GM12864 (cell line): ENCODE data around the gene SLAMF8.
A peak's percentile ranks its signal among the peaks of the same experiment; 100 is the strongest.

Source experiments
- DNase-seq: peaks from one replicate; pipeline ENCODE4 v3.0.0-alpha.2; 2011; ENCODE audit warnings: low read depth
- H3K4me3 ChIP-seq: 2 replicates; pipeline ENCODE4 v1.5.1; 2011; ENCODE audit warnings: mild to moderate bottlenecking, low read depth, low read length, control low read depth
- CTCF ChIP-seq: IDR thresholded peaks from 2 replicates; pipeline ENCODE4 v1.5.1; 2011; ENCODE audit warnings: low read depth, mild to moderate bottlenecking, moderate library complexity, low read length, control low read depth, inconsistent platforms; ENCODE audit errors: missing control alignments

The SLAMF8 gene

DNA sequence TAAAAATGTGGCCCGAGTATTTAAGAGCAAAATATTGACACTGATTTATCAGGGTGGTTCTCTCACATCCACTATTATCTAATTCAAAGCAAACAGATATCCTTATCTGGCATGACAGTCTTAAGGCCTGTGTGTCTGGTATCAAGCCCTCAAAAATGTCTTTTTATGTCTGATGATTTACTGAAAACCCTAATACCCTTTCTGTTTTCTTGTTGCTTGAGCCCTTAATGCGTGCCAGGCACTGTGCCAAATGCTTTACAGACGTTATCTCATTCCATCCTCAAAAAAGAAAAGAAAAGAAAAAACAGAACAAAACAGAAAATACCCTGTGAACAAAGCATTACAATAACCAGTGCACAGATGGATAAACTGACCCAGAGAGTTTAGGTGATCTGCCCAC, 40.2 kb upstream of the SLAMF8 start:
- no peak for TF ChIP-seq CTCF
- no peak overlapping the region for H3K4me3 ChIP-seq
- no peak for DNase-seq

DNA sequence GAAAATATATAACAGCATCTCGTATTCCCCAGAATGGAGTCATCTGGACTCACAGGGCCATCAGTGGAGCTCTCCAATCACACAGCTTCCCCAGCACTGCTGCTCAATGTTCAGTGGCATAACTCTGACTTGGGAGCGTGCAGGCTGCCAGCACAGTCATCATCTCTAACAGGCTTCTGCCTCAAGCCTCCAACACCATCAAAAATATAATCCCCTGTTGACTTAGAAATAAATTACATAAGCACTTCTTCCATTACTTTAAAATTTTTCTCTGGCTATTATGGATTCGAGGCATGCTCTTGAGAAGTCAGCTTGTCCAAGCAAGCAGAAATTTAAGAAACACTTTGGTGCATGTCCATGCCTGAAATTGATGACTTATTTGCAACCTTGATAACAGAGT, 39.7 kb upstream of the SLAMF8 start:
- no peak overlapping the region for H3K4me3 ChIP-seq
- no peak for DNase-seq
- no peak for TF ChIP-seq CTCF

DNA sequence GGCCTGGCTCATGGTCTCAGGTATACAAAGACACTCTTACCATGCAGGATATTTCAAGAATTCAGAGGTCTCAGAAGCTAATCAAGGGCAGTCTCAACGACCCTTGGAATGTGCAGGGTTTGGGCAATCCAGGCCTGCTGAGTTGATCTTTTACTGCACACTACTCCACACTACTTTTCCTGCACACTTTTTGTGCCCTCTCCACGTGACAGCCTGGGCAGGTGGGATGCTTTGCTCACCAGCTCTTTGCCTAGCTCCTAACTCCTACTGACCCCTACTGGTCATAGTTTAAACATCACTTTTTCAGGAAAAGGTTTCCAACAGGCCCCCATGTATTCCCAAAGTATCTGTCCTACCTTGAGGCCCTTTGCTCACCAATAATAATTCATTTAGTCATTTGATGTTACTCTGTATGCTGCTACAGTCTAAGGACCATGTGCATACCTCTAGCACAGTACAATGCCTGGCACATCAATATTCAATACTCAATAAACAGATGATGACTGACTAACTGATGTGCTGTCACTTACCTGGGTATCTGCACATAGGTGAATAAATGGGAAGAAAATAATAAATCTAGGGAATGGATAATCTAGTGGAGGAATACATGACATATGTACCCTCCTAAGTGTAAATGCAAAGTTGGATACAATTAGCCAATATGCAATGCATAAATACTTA, 36.3 kb upstream of the SLAMF8 start:
- no peak for DNase-seq
- peak; percentile 70 for TF ChIP-seq CTCF
- no peak overlapping the region for H3K4me3 ChIP-seq

DNA sequence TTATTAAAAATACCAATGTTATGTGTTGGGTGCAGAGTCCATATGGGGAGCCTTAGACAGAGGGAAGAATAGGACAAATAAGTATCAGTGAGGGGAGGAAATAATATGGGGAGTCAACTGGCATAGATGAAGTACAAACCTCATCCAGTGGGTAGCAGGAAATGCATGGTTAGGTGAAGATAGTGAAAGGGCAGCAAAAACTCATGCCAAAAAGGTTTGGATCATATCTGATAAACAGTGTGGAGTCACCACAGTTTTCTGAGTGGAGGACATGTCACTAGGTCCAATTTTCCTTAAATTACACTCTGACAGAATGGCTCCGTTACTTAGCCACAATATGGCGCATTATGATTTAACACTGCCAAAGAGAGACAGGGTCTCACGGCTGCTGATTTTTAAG, 35.6 kb upstream of the SLAMF8 start:
- DNase-seq: no peak
- TF ChIP-seq CTCF: no peak

GRCh38 chr1:159791461-159791860, 35.2 kb upstream of the SLAMF8 start:
- DNase-seq: no peak
- H3K4me3 ChIP-seq: no peak overlapping the region
- no peak for TF ChIP-seq CTCF

More for the DNA sequence above, 35.6 kb upstream of the SLAMF8 start:
- no peak overlapping the region for H3K4me3 ChIP-seq

GRCh38 chr1:159795534-159795933, 31.1 kb upstream of the SLAMF8 start:
- TF ChIP-seq CTCF: no peak
- no peak for DNase-seq
- no peak overlapping the region for H3K4me3 ChIP-seq

- no peak overlapping the region for H3K4me3 ChIP-seq
- peak; percentile 78 for TF ChIP-seq CTCF
These were observed 27.8 kb upstream of the SLAMF8 start for GRCh38 chr1:159798893-159799292.

More at GRCh38 chr1:159798893-159799292, 27.8 kb upstream of the SLAMF8 start:
- peak; percentile 13 for DNase-seq
